ENCODE data around the gene BRIP1. TPM values are rescaled to one million over a fixed set of nuclear protein-coding genes. Genes with fewer than 3 reads are reported as not detected.

Gene BRIP1
- total RNA-seq, 1 experiment from 2014 or later, result 20.2 TPM

DNA sequence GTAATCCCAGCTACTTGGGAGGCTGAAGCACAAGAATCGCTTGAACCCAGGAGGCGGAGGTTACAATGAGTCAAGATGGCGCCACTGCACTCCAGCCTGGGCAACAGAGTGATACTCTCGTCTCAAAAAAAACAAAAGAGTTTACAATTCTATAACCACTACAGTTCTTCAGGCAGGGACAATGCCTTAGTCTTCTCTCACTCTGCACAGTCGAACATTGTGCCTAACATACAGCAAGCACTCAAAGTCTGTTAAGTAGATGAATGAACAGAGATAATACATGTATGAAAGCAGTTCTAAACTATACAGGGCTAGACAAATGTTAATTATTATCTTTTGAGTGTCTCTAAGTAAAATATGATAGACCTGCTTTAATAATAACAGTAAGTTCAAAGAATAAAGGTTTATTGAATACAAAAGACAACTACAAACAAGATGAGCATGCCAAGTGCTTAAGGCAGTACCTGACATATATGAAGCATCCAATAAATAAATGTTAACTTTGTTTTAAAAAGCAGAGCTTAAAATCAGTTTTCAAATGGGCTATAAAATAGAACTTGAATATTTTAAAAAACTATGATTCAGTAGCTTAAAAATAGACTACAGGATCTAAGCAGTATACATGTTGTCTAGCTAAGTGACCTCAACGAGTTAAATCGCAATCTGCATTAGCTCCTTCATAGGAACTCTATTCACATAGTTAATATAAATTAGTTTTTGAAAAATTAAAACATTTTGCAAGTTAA lies 45.1 kb upstream of the BRIP1 start:
- Histone ChIP-seq H3K79me1 (ENCODE audit: insufficient read depth, low read depth, low read length, poor library complexity, severe bottlenecking) (no peaks in the 10 kb centered on the region), H2BK12ac (ENCODE audit: insufficient read length, low read depth, low read length) (no peak overlapping the region), H3K79me2 (ENCODE audit: insufficient read depth, low read length) (no peaks in the 10 kb centered on the region), H3K27me3 (ENCODE audit: insufficient read depth, low read length) (no peaks in the 10 kb centered on the region), H3K23me2 (ENCODE audit: insufficient read length, low read depth, low read length, poor library complexity, severe bottlenecking) (no peaks in the 10 kb centered on the region), H3K9ac (ENCODE audit: extremely low read depth, insufficient read length, low read length) (no peak overlapping the region), H4K20me1 (ENCODE audit: control insufficient read depth, insufficient read depth, insufficient read length) (no peaks in the 10 kb centered on the region), H3K23ac (ENCODE audit: insufficient read length, low read depth, low read length) (no peak overlapping the region), H3K14ac (ENCODE audit: insufficient read depth, low read length) (no peak overlapping the region), H3K18ac (ENCODE audit: insufficient read length, low read depth, low read length) (no peak overlapping the region), H3K4me1 (ENCODE audit: insufficient read depth, low read length) (no peaks in the 10 kb centered on the region), H3K27ac (ENCODE audit: insufficient read length, low read depth, low read length) (no peak overlapping the region), H3K9me3 (ENCODE audit: control insufficient read depth, low read depth, low read length) (no peaks in the 10 kb centered on the region), H3T11ph (ENCODE audit: low read length) (no peak overlapping the region), H2BK15ac (ENCODE audit: low read depth, low read length) (no peak overlapping the region), H3K56ac (ENCODE audit: insufficient read length, low read depth, low read length) (no peak overlapping the region), H3K4ac (ENCODE audit: low read depth, low read length) (no peak overlapping the region), H4K8ac (replicated peaks; ENCODE audit: insufficient read length, low read depth, low read length) (no peak overlapping the region), H2BK120ac (ENCODE audit: low read depth, low read length, poor library complexity, severe bottlenecking) (no peak overlapping the region), H4K5ac (ENCODE audit: insufficient read length, low read depth, low read length) (no peak overlapping the region), H2AFZ (ENCODE audit: low read length) (no peak overlapping the region), H2BK20ac (ENCODE audit: low read depth, low read length, poor library complexity, severe bottlenecking) (no peak overlapping the region), H2AK5ac (ENCODE audit: insufficient read length, low read length) (no peak overlapping the region), H2BK5ac (ENCODE audit: insufficient read length, low read length) (no peak overlapping the region), H4K91ac (ENCODE audit: insufficient read length, low read depth, low read length) (no peak overlapping the region), H3K4me2 (ENCODE audit: insufficient read depth, insufficient read length, low read length) (no peak overlapping the region)
- H3K4me1 Mint-ChIP-seq, result no peaks in the 10 kb centered on the region
- WGBS (ENCODE audit: extremely low coverage, insufficient read length, low lambda C conversion rate), result no CpG with 5 or more reads among the region's 7 CpGs
- H3K9me3 Mint-ChIP-seq, result no peaks in the 10 kb centered on the region
- peaks cover 17 to 46% (median 42%) of the 10 kb centered on the region in 3 experiments; a peak in 6 of 7 replicates for H3K36me3 Mint-ChIP-seq (ENCODE audit: insufficient read depth in 1 of 3, low read depth in 3 of 3)
- TF ChIP-seq, protein P1, sequence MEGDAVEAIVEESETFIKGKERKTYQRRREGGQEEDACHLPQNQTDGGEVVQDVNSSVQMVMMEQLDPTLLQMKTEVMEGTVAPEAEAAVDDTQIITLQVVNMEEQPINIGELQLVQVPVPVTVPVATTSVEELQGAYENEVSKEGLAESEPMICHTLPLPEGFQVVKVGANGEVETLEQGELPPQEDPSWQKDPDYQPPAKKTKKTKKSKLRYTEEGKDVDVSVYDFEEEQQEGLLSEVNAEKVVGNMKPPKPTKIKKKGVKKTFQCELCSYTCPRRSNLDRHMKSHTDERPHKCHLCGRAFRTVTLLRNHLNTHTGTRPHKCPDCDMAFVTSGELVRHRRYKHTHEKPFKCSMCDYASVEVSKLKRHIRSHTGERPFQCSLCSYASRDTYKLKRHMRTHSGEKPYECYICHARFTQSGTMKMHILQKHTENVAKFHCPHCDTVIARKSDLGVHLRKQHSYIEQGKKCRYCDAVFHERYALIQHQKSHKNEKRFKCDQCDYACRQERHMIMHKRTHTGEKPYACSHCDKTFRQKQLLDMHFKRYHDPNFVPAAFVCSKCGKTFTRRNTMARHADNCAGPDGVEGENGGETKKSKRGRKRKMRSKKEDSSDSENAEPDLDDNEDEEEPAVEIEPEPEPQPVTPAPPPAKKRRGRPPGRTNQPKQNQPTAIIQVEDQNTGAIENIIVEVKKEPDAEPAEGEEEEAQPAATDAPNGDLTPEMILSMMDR (conservative IDR thresholded peaks at IDR 0.05), result no peak
- no peak for DNase-seq
- H3K27me3 Mint-ChIP-seq (ENCODE audit: low read depth), result no peaks in the 10 kb centered on the region
- no peak overlapping the region for H3K27ac Mint-ChIP-seq
- H3K4me3 Mint-ChIP-seq, result no peak overlapping the region
